A549 treated with dexamethasone at 1 μM for 4 hours (cell line): ENCODE results near the gene KHDC1L. TPM values are rescaled to one million over a fixed set of nuclear protein-coding genes. Genes with fewer than 3 reads are reported as not detected.

ENCODE experiments used
- total RNA-seq: library from RNA; stranded (reverse); fragments of 200-300 nt; extraction: Qiagen RNA extraction; gene quantifications from 5 replicates; pipeline ENCODE4 v1.2.3, GENCODE V29; 2022

KHDC1L gene, protein sequence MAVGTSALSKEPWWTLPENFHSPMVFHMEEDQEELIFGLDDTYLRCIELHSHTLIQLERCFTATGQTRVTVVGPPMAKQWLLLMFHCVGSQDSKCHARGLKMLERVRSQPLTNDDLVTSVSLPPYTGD
- total RNA-seq: 0.25 to 0.41 TPM (median 0.28 TPM) in 3 of 5 replicates, not detected in the others

DNA sequence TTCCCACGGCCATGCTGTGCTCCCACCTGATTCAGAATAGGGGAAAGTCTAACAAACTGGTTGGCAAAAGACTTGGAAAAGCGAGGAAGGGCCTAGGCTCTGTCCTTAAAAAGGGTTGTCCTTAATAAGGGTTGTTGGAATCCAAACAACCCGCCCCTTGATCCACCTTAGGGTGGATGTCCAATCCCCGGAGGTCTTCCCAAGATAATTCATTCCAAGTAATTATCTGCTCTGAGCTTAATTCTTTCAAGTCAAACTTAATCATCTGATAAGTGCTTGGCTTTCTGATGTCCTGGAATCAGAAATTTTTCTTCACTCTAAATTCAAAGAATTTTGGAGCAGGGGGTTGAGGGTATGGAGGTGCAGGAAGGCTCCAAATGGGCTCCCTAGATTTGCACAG, at the start of gene KHDC1L:
TSS of gene KHDC1L (minus strand) at position 101 of the 400 bp plus-strand sequence. CDS start at position 13, 88 bp downstream.

GRCh38 chr6:73262671-73263569, 37.6 kb upstream of the KHDC1L start, which contains the start of gene KHDC1:
Gene KHDC1 (minus strand): TSS chr6:73263196. CDS start chr6:73242517, 20,679 bp downstream.

Other genes with a start within 250 kb of the KHDC1L start
- 2.7 to 4.2 TPM (median 3.4 TPM) in 5 replicates for gene KHDC1, start 37.7 kb upstream of the KHDC1L start, total RNA-seq
- not detected in 5 replicates for gene DPPA5, start 128.8 kb upstream of the KHDC1L start, total RNA-seq
- not detected in 5 replicates for gene KHDC3L, start 137.2 kb upstream of the KHDC1L start, total RNA-seq
- gene OOEP, start 144.4 kb upstream of the KHDC1L start, total RNA-seq: not detected in 5 replicates
- not detected in 5 replicates for gene DDX43, start 169.3 kb upstream of the KHDC1L start, total RNA-seq
- 3.3 to 4.5 TPM (median 4.1 TPM) in 5 replicates for gene CGAS, start 226.8 kb upstream of the KHDC1L start, total RNA-seq
- 9.1 to 11.4 TPM (median 9.7 TPM) in 5 replicates for gene MTO1, start 236.2 kb upstream of the KHDC1L start, total RNA-seq